Epidermal melanocyte (primary cell): ENCODE results near the gene PIEZO2.

Experiments used
- DNase-seq: peaks from one replicate; pipeline ENCODE4 v3.0.0; 2011; ENCODE audit warnings: low spot score; ENCODE audit not compliant: insufficient read length

The PIEZO2 gene

GRCh38 chr18:10899481-10899880 is 249.9 kb downstream of the PIEZO2 start:
- DNase-seq: no peak

DNA sequence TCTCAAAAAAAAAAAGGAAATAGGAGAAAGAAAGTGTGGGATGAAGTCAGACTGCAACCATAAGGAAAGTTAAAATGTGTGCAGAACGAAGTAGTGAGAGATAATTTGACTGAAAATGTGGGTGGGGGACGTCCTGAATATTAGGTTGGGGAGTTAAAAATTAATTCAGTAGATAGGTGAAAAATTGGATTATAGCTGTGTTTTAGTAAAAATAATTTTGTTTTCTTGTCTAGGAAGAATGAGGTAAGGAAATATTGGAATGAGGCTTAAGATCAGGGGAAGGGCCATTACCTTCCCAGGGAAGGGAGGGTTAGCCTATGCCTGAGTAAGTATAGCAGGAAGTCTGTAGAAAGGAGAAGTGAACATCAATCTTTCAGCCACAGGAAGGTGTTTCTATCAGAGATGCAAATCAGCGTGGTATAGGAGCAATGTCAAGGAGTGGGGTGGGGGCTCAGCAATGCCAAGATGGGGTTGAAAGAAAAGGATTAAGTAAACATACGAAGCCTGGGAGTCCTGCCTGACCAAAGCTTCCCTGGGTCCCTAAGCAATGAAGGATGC is 250.9 kb downstream of the PIEZO2 start:
- no peak for DNase-seq

DNA sequence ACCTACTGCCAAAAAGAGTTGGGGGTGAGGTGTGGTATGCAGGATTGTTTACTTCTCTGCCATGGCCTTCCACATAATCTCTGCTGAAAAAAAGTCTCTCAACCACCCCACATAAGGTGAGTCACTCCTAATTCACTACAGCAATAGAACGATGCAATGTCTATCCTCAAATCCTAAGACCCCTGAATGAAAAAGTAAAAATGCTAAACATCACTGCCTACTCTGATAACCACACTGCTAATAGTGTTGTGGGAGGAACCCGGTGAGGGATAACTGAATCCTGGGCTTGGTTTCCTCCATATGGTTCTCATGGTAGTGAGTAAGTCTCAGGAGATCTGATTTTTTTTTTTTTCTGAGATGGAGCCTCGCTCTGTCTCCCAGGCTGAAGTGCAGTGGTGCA is 252.5 kb downstream of the PIEZO2 start:
- DNase-seq: no peak

GRCh38 chr18:10895976-10896375 is 253.4 kb downstream of the PIEZO2 start:
- no peak for DNase-seq

GRCh38 chr18:10894501-10894900 is 254.9 kb downstream of the PIEZO2 start:
- no peak for DNase-seq

- no peak for DNase-seq
Observed at GRCh38 chr18:10893761-10894160, 255.6 kb downstream of the PIEZO2 start.

DNA sequence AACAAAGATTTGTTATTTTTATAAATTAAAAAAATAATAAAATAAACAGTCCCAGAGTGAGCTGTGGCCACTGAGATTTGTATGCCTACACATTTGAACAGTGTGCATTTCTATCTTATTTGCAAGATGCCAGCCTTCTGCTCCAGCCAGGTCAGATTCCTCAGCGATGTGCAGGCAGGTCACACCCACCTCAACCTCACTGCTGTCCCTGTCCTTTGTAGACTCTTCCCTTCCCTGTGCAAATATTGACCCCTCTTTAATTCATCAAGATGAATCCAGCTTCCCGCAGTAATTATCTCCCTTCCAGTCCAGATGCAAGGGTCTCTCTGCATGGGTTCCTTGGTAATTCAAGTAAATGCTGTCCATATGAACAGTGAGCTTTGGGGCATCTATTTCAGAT is 256.2 kb downstream of the PIEZO2 start:
- no peak for DNase-seq

GRCh38 chr18:10892786-10893185 is 256.6 kb downstream of the PIEZO2 start:
- no peak for DNase-seq

- DNase-seq: no peak
Observed at GRCh38 chr18:10890022-10890421, 259.3 kb downstream of the PIEZO2 start.

DNA sequence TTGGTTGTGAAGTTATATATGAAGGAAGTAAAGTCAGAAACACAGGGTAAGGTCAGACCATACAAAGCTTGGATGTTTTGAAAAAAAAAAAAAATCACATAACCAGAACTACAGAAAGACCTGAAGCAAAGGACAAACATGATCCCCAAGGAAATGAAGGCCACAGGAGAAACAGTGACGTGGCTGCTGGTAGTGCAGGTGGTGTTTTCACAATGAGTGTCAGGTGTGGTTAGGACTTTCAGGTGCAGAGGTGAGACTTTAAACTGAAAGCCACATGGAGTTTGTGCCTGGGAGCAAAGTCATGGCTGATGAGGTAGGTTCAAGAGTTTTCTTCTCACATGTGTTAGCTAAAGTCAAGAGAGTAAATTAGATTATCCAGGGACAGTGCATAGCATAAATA is 270.7 kb downstream of the PIEZO2 start:
- DNase-seq: no peak

DNA sequence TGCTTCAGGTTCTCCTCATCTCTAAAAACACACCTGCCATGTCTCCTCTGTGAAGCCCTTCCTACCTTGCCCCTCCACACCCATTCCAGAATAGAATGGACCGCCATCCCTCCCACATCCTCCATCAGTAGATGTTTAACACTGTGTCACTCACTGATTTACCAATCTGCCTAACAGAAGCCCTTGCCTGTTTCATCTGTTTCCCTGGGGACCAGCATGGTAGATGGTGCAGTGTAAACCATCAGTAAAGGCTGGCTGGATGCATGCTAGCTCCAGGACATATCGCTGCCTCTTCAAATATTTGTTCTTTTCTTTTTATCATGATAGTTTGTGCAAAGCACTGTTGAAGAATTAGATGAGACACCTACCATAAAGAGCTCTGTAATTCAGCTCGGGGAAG is 271.4 kb downstream of the PIEZO2 start:
- no peak for DNase-seq

DNA sequence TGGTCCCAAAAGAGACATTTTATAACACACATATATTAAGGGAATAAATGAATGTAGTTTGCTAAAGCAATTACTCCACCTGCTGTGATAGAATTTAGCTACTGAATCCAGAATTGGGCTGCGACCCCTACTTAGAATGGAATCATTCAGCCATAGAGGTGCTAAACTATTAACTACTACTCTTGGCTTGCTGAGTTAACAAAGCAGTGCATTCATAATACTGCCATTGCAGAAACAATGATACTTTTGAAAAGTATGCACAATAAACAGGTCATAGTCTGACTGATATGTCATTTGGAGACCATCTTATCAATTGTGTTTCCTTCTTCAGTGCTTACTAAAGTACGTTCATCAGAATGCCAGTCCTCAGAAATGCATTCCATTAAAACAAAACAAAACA is 273.6 kb downstream of the PIEZO2 start:
- no peak for DNase-seq

GRCh38 chr18:10872304-10872703 is 277.1 kb downstream of the PIEZO2 start:
- DNase-seq: no peak

- DNase-seq: no peak
Observed at GRCh38 chr18:10864722-10865121, 284.6 kb downstream of the PIEZO2 start.

GRCh38 chr18:10863026-10863425 is 286.3 kb downstream of the PIEZO2 start:
- no peak for DNase-seq

DNA sequence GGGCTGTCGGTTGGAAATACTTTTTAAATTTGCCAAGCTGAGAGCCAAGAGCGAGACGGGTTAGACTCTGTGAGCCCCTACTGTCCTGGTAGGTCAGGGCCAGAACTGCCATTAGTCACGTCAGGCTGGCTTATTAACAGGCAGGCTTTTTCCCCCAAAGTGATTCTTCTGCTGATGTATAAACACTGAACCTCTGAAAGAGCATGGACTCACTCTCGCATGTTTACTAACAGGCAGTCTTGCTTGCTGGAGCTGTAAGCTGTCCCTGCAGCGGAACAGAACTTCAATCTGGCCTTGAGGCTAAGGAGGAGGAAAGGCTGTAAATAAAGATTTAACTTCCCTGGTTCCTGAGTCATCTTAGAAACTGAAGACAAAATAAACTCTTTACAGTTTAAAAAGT is 288.4 kb downstream of the PIEZO2 start:
- DNase-seq: no peak

- DNase-seq: no peak
Observed at GRCh38 chr18:10860382-10860781, 289.0 kb downstream of the PIEZO2 start.

DNA sequence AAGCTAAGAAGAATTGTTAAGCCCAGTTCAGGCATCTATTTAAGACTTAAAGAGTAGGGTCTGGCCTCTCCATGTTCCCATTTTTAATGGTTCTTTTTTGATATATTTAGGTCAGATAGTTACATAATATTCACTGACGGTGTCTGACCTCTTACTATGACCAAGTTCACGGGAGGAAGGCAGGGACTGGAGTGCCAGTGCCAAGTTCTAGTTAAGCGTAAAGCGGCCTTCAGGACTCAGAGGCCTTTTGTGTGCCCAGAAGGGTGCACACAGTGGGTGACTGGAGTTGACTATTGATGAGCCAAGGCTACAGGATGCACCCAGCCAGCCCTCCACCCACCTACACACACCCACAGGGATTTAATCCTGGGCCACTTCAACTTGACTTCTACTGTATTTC is 290.9 kb downstream of the PIEZO2 start:
- DNase-seq: no peak

- DNase-seq: no peak
Observed at GRCh38 chr18:10856132-10856531, 293.2 kb downstream of the PIEZO2 start.

DNA sequence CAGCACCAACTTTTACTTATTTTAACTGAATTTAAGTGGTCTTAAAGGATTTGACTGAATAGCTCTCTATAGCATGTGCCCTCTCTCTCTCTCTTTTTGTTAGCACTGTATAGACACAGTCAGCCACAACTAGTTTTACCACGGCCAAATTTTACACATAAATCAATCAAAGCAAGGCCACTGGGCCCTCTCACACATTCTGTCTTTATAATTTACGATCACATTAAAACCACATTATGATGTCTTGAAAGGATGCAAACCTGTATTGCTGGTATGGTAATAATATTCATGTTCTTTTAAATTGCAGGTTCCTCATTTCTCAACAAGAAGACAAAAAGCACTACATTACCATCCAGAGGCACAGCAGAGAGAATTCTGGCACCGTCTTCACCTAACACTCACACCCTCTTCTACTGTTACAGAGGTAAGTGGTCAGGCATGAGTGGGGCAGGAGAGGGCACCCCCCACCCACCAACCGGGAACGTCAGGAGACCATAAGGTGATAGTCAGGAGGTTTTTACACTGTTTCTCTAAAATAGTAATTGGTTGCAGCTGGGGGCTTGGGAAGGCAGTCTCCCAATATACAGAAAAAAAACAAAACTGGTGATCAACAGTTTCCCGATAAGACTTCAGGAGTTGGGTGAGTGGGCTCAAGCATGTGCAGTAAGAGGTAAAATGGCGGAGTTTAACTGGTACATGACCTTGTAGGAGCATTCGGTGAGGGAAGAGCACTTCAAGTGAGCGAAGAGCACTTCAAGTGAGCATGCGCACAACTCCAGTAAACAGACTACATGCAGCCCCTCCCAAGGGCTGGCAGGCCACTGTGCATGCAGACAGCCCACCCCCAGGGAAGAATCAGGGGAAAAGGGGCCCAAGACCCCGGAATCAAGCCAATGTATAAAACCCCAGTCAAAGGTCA is 296.7 kb downstream of the PIEZO2 start:
- DNase-seq: no peak

DNA sequence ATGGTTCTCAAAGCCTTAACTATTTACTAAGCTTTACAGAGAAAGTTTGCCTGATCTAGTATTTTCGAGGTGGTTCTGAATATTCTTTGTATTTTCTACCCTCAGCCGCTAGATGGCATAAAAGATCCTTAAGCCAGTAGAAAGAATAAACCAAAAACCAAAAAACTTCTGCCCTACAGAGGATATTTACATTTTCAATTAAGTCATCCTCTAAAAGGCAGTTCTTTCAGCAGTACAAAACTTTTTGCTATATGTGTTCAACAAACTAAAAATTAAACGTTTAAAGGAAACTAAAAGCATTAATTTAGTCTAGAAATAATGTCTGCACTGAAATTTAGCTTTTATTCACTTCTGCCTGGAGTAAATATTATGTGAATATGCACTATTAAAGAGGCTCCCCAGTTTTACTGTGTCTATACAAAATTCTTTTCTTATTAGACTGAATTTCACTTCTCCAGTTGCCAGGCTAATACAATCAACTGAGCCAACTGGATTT is 297.5 kb downstream of the PIEZO2 start:
- peak; percentile 39 for DNase-seq

GRCh38 chr18:10850840-10851239 is 298.5 kb downstream of the PIEZO2 start:
- no peak for DNase-seq

DNA sequence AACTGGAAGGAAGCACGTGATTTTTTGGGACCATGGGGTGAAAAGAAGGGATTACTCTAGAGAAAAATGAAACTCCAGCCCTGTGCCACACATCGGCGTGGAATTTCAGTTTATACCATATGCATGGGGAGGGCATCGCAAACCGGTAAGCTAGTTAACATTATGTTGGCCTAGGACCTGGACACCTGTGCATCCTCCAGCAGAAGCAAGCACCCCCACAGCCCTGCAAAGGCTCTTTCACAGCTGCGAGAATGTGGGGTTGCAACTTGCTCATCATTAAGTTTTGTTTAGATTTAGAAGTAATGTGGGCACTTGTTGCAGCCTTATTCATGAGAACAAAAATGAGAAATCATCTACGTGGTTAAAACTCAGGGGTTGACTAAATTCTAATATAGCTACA is 299.2 kb downstream of the PIEZO2 start:
- no peak for DNase-seq
